ENCODE results near the gene FUT2.

The FUT2 gene

GRCh38 chr19:48746110-48746509, 50.3 kb downstream of the FUT2 start:
- H3K9me3 ChIP-seq (ENCODE audit: control insufficient read depth, insufficient read depth, low read length), result no peaks in the 10 kb centered on the region
- H3K9ac ChIP-seq (ENCODE audit: low read depth, low read length), result peak overlapping the region; percentile 23; the same call in 1 of the 2 replicates
- peaks cover 27% of the 10 kb centered on the region for H3K36me3 ChIP-seq (ENCODE audit: control insufficient read depth, insufficient read depth, low read length)
- H3K4me1 ChIP-seq (ENCODE audit: control insufficient read depth, insufficient read depth, low read length), result peaks cover 13% of the 10 kb centered on the region
- H3K27ac ChIP-seq (ENCODE audit: low read depth, low read length), result peak overlapping the region; percentile 93
- H3K4me3 ChIP-seq (ENCODE audit: low read depth, low read length), result peak overlapping the region; percentile 70
- H3K27me3 ChIP-seq (ENCODE audit: control insufficient read depth, insufficient read depth, low read length), result no peaks in the 10 kb centered on the region

- peak within 1 kb of the TSS; percentile 70 for H3K4me3 ChIP-seq (ENCODE audit: low read depth, low read length)
- peaks cover 29% of the 10 kb centered on the region for H3K36me3 ChIP-seq (ENCODE audit: control insufficient read depth, insufficient read depth, low read length)
- H3K4me1 ChIP-seq (ENCODE audit: control insufficient read depth, insufficient read depth, low read length), result peaks cover 8% of the 10 kb centered on the region
- H3K27ac ChIP-seq (ENCODE audit: low read depth, low read length), result peak within 1 kb of the TSS; percentile 93
- no peaks in the 10 kb centered on the region for H3K9me3 ChIP-seq (ENCODE audit: control insufficient read depth, insufficient read depth, low read length)
- no peaks in the 10 kb centered on the region for H3K27me3 ChIP-seq (ENCODE audit: control insufficient read depth, insufficient read depth, low read length)
- peak within 1 kb of the TSS; percentile 29 for H3K9ac ChIP-seq (ENCODE audit: low read depth, low read length)
Observed at GRCh38 chr19:48746738-48747575, 51.2 kb downstream of the FUT2 start, which contains the start of gene IZUMO1. Gene IZUMO1, minus strand, starts transcription at chr19:48746909. Its CDS starts 1,050 bp downstream, at chr19:48745859.

- Histone ChIP-seq H3K27ac (ENCODE audit: low read depth, low read length) (no peak overlapping the region), H3K4me3 (ENCODE audit: low read depth, low read length) (no peak overlapping the region), H3K27me3 (ENCODE audit: control insufficient read depth, insufficient read depth, low read length) (no peaks in the 10 kb centered on the region)
Observed at GRCh38 chr19:48749571-48750198, 53.9 kb downstream of the FUT2 start.

GRCh38 chr19:48750351-48750750, 54.6 kb downstream of the FUT2 start:
- Histone ChIP-seq H3K27me3 (ENCODE audit: control insufficient read depth, insufficient read depth, low read length) (no peaks in the 10 kb centered on the region), H3K4me1 (ENCODE audit: control insufficient read depth, insufficient read depth, low read length) (peaks cover 15% of the 10 kb centered on the region), H3K27ac (ENCODE audit: low read depth, low read length) (no peak overlapping the region), H3K9ac (ENCODE audit: low read depth, low read length) (no peak overlapping the region), H3K36me3 (ENCODE audit: control insufficient read depth, insufficient read depth, low read length) (peaks cover 29% of the 10 kb centered on the region), H3K4me3 (ENCODE audit: low read depth, low read length) (no peak overlapping the region), H3K9me3 (ENCODE audit: control insufficient read depth, insufficient read depth, low read length) (no peaks in the 10 kb centered on the region)

More at GRCh38 chr19:48749571-48750198, 53.9 kb downstream of the FUT2 start:
- H3K9me3 ChIP-seq (ENCODE audit: control insufficient read depth, insufficient read depth, low read length), result no peaks in the 10 kb centered on the region
- H3K9ac ChIP-seq (ENCODE audit: low read depth, low read length), result no peak overlapping the region
- peaks cover 13% of the 10 kb centered on the region for H3K4me1 ChIP-seq (ENCODE audit: control insufficient read depth, insufficient read depth, low read length)
- H3K36me3 ChIP-seq (ENCODE audit: control insufficient read depth, insufficient read depth, low read length), result peaks cover 29% of the 10 kb centered on the region

DNA sequence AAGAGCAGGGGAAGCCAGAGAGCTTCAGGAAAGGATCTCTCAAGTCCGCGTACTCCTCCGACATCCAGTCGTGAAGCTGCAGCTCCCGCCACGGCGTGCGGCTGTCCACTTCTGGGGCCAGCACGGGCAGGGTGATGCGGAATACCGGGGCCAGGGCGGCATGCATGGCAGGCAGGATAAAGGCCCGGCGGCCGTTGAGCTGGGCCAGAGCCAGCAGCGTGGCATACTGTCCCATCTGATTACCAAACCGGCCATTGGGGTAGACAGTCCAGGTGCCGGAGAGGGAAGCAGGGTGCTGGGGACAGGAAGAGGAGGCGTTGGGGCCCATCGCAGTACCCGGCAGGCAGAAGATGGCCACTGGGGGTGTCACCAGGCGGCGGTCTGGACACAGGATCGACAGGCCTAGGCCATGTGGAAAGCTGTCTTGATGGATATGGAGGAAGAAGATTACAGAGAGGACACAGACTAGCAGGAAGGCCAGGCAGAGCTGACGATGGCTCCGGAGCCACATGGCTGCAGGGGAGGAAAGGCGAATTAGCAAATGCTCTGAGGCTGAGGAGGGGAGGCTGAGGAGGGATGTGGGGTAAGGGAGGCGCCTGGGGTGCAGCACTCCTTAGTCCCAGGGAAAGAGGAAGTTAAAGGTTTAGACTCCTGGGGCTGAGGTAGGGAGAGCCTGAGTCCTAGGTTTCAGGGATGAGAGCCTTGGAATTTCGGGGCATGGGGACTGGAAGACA, 55.2 kb downstream of the FUT2 start:
- Histone ChIP-seq H3K9ac (ENCODE audit: low read depth, low read length) (no peak overlapping the region), H3K9me3 (ENCODE audit: control insufficient read depth, insufficient read depth, low read length) (no peaks in the 10 kb centered on the region), H3K27me3 (ENCODE audit: control insufficient read depth, insufficient read depth, low read length) (no peaks in the 10 kb centered on the region), H3K36me3 (ENCODE audit: control insufficient read depth, insufficient read depth, low read length) (peaks cover 29% of the 10 kb centered on the region), H3K4me1 (ENCODE audit: control insufficient read depth, insufficient read depth, low read length) (peaks cover 21% of the 10 kb centered on the region), H3K27ac (ENCODE audit: low read depth, low read length) (no peak overlapping the region), H3K4me3 (ENCODE audit: low read depth, low read length) (peak overlapping the region; percentile 6; the same call in 1 of the 2 replicates)

DNA sequence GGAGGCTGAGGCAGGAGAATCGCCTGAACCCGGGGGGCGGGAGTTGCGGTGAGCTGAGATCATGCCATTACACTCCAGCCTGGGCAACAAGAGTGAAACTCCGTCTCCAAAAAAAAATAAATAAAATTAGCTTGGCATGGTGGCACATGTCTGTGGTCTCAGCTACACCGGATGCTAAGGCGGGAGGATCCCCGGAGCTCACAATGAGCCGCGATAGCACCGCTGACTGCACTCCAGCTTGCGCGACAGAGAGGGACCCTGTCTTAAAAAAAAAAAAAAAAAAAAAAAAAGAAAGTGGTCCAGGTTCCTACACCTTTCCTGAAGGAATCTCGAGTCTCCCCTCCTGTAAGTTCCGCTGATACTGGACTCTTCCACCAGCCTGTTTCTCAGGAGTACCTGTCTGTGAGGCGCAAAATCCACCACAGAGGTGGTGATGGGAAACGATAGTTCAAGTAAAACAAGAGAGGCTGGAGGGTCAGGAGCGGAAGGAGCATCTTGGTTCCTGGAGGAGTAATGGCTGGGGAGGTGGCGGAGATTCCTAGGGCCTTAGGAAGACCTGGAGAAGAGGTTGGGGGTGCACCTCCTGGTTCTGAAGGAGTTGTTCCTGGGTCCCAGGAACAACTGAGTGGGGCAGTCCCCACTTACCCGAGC, 56.2 kb downstream of the FUT2 start:
- H3K4me3 ChIP-seq (ENCODE audit: low read depth, low read length), result peak overlapping the region; percentile 95
- no peaks in the 10 kb centered on the region for H3K27me3 ChIP-seq (ENCODE audit: control insufficient read depth, insufficient read depth, low read length)
- peak overlapping the region; percentile 69 for H3K9ac ChIP-seq (ENCODE audit: low read depth, low read length)

DNA sequence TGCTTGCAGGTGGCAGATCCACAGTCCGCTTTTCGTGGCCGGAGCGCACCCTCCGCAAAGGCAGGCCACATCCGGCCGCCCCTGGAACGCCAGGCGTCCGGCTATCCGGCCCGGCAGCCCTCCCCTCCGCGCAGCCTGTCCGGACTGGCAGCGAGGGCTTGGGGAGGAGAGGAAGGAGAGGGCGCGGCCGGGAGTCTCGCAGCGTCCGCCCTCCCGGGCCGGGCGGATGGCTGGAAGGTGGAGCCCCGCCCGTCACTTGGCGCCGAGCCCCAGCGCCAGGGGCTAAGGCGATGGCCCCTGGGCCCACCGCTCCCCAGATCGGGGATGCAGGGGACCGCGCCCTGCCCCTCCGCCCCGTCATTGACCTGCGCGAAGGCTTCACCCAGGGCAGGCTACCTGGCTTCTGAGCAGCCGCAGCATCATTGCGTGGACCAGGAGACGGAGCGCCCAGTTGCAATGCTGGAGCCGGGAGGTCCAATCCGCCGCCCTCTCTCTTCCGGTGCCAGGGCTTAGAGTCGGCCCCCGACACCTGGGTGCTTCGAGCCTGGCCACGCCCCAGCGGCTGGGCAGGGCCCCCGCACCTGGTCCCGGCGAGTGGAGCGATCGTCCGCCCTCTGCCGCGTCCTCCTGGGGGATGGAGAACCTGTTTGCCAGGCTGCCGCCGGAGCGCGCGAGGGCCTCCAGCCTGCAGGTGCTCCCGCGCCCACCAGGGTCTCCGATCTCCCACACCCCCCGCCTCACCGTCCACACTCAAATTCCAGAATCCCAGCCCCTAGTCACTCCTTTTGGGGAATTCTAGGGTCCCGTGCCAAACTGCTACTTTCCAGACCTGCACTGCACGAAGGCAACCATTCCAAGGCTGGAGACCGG, 57.0 kb downstream of the FUT2 start, which contains the start of gene FUT1:
TSS of gene FUT1 (minus strand) at position 146 of the 870 bp plus-strand sequence. CDS start 1,360 bp downstream, outside the sequence.
- H3K9ac ChIP-seq (ENCODE audit: low read depth, low read length), result peak within 1 kb of the TSS; percentile 69
- peaks cover 15% of the 10 kb centered on the region for H3K4me1 ChIP-seq (ENCODE audit: control insufficient read depth, insufficient read depth, low read length)
- peaks cover 29% of the 10 kb centered on the region for H3K36me3 ChIP-seq (ENCODE audit: control insufficient read depth, insufficient read depth, low read length)
- no peaks in the 10 kb centered on the region for H3K27me3 ChIP-seq (ENCODE audit: control insufficient read depth, insufficient read depth, low read length)
- H3K4me3 ChIP-seq (ENCODE audit: low read depth, low read length), result peak within 1 kb of the TSS; percentile 95
- H3K9me3 ChIP-seq (ENCODE audit: control insufficient read depth, insufficient read depth, low read length), result no peaks in the 10 kb centered on the region
- peak within 1 kb of the TSS; percentile 66 for H3K27ac ChIP-seq (ENCODE audit: low read depth, low read length)

More for the DNA sequence above, 56.2 kb downstream of the FUT2 start:
- H3K4me1 ChIP-seq (ENCODE audit: control insufficient read depth, insufficient read depth, low read length), result peaks cover 15% of the 10 kb centered on the region
- peaks cover 29% of the 10 kb centered on the region for H3K36me3 ChIP-seq (ENCODE audit: control insufficient read depth, insufficient read depth, low read length)
- H3K27ac ChIP-seq (ENCODE audit: low read depth, low read length), result peak overlapping the region; percentile 66
- no peaks in the 10 kb centered on the region for H3K9me3 ChIP-seq (ENCODE audit: control insufficient read depth, insufficient read depth, low read length)

- no peak within 1 kb of the TSS for H3K4me3 ChIP-seq (ENCODE audit: low read depth, low read length)
- no peaks in the 10 kb centered on the region for H3K9me3 ChIP-seq (ENCODE audit: control insufficient read depth, insufficient read depth, low read length)
- H3K27me3 ChIP-seq (ENCODE audit: control insufficient read depth, insufficient read depth, low read length), result no peaks in the 10 kb centered on the region
- peaks cover 15% of the 10 kb centered on the region for H3K4me1 ChIP-seq (ENCODE audit: control insufficient read depth, insufficient read depth, low read length)
- H3K9ac ChIP-seq (ENCODE audit: low read depth, low read length), result 0 out of 2 replicates have a peak within 1 kb of the TSS, but pooled peaks have one; percentile 30
- peaks cover 12% of the 10 kb centered on the region for H3K36me3 ChIP-seq (ENCODE audit: control insufficient read depth, insufficient read depth, low read length)
- no peak within 1 kb of the TSS for H3K27ac ChIP-seq (ENCODE audit: low read depth, low read length)
Observed at GRCh38 chr19:48755084-48755641, 59.4 kb downstream of the FUT2 start, which contains the start of gene FGF21. Gene FGF21, plus strand, starts transcription at chr19:48755524. Its CDS starts 713 bp downstream, at chr19:48756237.

All from HUES48 (cell line).